Retinal pigment epithelial cell (primary cell): ENCODE measurements around the gene SFN.

Experiments used
- DNase-seq: peaks from one replicate; pipeline ENCODE4 v3.0.0-alpha.2; 2010; ENCODE audit warnings: low read depth
- H3K4me3 ChIP-seq: 2 replicates; pipeline ENCODE4 v1.5.1; 2011; ENCODE audit warnings: mild to moderate bottlenecking, low read length, control low read depth, moderate library complexity
- TF ChIP-seq, protein P1 (sequence below): conservative IDR thresholded peaks from 2 replicates; pipeline ENCODE4 v1.5.1; 2011; ENCODE audit warnings: low read depth, low read length, control low read depth, inconsistent platforms

Gene SFN

DNA sequence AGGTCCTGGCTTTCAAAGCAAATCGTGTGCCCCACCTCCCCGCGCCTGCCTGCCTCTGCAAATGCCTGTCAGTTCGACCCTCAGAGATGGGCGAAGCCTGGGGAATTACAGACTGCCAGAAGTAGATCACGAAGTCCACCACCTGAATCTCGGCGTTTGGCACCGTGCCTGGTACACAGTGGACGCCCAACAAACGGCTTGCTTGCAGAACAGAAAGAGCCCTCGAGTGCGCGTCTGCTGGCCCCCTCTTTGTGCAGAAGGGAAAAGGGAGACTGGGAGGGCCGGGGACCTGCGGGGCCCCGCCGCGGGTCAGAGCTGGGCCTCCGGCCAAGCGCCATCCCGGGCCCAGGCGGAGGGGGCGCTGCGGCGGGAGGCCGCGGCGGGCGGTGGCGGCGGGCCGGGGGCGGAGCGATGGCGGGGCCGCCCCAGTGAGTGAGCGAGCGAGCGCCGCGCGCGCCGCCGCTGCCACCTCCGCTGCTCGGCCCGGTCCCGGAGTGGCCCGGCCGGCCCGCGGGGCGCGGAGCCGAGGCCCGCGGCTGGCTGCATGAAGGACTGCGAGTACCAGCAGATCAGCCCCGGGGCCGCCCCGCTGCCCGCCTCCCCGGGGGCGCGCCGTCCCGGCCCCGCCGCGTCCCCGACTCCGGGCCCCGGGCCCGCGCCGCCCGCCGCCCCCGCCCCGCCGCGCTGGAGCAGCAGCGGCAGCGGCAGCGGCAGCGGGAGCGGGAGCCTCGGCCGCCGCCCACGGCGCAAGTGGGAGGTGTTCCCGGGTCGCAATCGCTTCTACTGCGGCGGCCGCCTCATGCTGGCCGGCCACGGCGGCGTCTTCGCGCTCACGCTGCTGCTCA, 36.5 kb upstream of the SFN start, which contains the start of gene ZDHHC18:
TSS of gene ZDHHC18 (plus strand) at position 428 of the 845 bp plus-strand sequence. CDS start at position 545, 117 bp downstream.
- no peak for DNase-seq
- TF ChIP-seq, protein P1, sequence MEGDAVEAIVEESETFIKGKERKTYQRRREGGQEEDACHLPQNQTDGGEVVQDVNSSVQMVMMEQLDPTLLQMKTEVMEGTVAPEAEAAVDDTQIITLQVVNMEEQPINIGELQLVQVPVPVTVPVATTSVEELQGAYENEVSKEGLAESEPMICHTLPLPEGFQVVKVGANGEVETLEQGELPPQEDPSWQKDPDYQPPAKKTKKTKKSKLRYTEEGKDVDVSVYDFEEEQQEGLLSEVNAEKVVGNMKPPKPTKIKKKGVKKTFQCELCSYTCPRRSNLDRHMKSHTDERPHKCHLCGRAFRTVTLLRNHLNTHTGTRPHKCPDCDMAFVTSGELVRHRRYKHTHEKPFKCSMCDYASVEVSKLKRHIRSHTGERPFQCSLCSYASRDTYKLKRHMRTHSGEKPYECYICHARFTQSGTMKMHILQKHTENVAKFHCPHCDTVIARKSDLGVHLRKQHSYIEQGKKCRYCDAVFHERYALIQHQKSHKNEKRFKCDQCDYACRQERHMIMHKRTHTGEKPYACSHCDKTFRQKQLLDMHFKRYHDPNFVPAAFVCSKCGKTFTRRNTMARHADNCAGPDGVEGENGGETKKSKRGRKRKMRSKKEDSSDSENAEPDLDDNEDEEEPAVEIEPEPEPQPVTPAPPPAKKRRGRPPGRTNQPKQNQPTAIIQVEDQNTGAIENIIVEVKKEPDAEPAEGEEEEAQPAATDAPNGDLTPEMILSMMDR: peak; percentile 36
- H3K4me3 ChIP-seq: peak within 1 kb of the TSS; percentile 63

DNA sequence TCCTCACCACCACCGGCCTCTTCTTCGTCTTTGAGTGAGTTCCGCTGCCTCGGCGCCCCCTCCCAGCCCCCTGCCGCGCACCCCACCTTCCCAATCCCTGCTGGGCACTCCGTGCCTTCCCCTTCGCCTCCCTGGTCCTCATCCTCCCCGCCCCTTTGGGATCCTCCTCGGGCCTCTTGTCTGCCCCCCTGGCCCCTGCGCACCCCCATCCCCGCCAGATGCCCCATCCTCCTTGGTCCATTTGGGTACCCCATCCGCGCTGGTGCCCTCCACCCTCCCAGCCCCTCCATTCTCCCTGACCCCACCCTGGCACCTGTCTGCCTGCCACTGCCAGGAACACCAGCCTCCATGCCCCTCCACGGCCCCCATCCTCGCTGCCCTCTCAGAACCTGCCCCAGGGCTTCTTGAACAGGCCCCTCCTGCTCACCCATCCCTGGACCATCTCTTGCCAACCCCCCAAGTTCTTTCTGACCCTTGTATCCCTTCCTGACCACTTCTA, 35.8 kb upstream of the SFN start:
- H3K4me3 ChIP-seq: peak overlapping the region; percentile 63
- no peak for DNase-seq
- TF ChIP-seq, protein P1: no peak

DNA sequence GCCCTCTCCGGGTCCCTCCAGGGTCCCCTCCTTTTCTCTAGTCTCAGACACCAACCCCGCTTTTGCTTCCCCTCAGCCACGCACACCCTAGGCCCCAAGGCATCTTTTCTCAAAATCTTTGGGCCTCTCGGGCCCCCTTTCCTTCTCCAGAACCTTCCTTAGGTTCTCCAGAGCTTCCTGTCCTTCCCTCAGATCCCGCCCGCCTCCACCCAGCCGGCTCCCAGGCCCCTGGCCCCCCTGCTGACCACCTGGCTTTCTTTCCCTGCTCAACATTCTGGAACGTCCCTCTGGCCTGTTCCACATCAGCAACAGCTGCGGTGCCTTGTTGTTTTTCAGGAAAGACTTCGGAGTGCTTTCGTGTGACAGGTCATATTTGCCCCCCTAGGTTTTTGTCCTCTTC, 35.3 kb upstream of the SFN start:
- no peak for DNase-seq
- TF ChIP-seq, protein P1: no peak
- peak overlapping the region; percentile 63 for H3K4me3 ChIP-seq

DNA sequence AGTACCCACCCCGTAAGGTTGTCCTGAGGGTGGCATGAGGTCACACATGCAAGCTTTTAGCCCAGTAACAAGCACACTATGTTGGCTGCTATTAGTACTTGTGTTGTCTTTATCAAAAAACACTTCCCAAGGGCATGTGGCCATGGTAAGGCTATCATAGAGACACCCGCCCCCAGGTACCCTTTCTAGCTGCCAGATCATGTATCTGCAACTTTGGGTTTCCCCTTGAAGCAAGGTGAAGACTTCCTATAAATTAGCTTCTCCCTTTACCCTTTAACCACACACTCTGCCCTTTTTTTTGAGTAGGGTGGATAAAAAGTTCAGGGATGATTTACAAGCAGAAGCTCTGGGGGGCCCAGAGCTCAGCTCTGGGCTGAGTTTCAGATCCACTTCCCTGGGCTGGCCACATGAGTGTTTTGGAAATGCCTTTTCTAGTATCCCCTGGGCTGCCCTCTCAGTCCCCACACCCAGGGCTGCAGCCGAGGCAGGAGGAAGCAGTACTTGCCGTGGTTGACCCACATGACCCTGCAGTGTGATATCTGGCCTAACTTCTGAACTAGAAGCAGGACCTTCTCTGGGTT, 34.4 kb upstream of the SFN start:
- TF ChIP-seq, protein P1: no peak
- DNase-seq: no peak
- no peak overlapping the region for H3K4me3 ChIP-seq

DNA sequence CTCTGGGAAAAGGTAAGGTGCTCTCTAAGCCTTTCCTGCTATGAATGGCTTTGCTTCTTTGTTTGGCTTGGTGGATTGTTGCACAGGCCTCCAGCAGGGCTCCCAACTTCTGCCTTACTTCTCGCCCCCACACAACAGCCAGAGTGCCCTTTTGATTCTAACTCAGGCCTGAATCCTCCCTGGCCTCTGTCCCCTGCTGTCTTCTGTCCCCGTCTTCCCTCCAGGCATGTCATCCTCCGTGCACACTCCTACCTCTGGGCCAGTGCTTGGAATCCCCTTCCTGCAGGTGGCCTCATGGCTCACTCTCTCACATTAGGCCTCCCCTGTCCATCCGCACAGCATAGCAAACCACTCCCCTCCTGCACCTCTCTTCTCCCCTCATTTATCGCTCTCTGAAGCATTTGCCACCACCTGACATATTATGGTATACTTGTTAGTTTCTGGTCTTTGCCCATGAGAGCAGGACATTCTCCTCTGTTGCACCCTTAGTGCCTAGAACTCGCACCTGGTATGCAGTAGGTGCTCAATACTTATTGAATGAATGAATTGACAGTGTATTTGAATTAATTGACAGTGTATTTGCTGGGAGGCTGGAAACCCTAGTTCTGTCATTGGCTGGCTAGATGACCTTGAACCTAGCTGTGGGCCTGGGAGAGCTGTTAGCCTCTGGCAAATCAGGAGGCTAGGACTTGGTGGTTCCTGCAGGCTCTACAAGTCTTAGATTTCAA, 33.6 kb upstream of the SFN start:
- TF ChIP-seq, protein P1: no peak
- no peak overlapping the region for H3K4me3 ChIP-seq
- DNase-seq: no peak

DNA sequence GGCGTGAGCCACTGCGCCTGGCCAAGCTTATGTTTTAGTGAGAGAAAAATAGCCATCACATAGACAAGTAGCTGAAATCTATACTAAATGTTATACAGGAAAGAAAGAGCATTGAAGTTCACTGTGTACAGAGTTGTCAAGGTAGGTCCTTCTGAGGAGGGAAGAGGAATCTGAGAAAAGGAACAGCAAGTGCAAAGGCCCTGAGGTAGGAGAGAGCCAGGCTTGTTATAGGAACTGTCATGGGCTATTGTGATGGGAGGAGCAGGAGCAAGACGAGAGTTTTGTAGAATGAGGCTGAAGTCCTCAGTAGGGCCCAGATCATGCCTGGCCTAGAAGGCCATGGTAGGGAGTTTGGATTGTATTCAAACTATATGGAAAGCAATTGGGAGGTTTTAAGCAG, 31.9 kb upstream of the SFN start:
- no peak overlapping the region for H3K4me3 ChIP-seq
- TF ChIP-seq, protein P1: no peak

More for the DNA sequence above, 31.9 kb upstream of the SFN start:
- no peak for DNase-seq
